Activated CD8-positive, alpha-beta memory T cell treated with anti-CD3 and anti-CD28 coated beads for 24 hours (primary cell): ENCODE measurements around the gene NOXA1.

Experiments used
- DNase-seq: peaks from one replicate; pipeline ENCODE4 v3.0.0-alpha.2; 2020

Gene NOXA1

GRCh38 chr9:137467161-137467581 lies 44.0 kb downstream of the NOXA1 start:
- DNase-seq = no peak

- DNase-seq = no peak
Measured at GRCh38 chr9:137467896-137468295, 44.7 kb downstream of the NOXA1 start.

- DNase-seq = no peak
Measured at GRCh38 chr9:137470785-137471184, 47.6 kb downstream of the NOXA1 start.

- no peak for DNase-seq
Measured at GRCh38 chr9:137474271-137474670, 51.1 kb downstream of the NOXA1 start.

- DNase-seq = no peak
Measured at GRCh38 chr9:137475666-137476065, 52.5 kb downstream of the NOXA1 start.

GRCh38 chr9:137476856-137477255 lies 53.7 kb downstream of the NOXA1 start:
- DNase-seq = no peak

- no peak for DNase-seq
Measured at GRCh38 chr9:137477778-137478612, 54.8 kb downstream of the NOXA1 start.

GRCh38 chr9:137478613-137478961 lies 55.4 kb downstream of the NOXA1 start:
- no peak for DNase-seq

GRCh38 chr9:137478962-137479861 lies 56.0 kb downstream of the NOXA1 start:
- DNase-seq = no peak

- DNase-seq = no peak
Measured at GRCh38 chr9:137479892-137480685, 56.9 kb downstream of the NOXA1 start.

GRCh38 chr9:137480686-137481683 lies 57.8 kb downstream of the NOXA1 start:
- no peak for DNase-seq

GRCh38 chr9:137482094-137482781 lies 59.0 kb downstream of the NOXA1 start:
- DNase-seq = no peak
